ENCODE data around the gene BLM. TPM values are rescaled to one million over a fixed set of nuclear protein-coding genes. Genes with fewer than 3 reads are reported as not detected.

The BLM gene
- total RNA-seq, 1 donor from 2014 or later, result 44.8 TPM

GRCh38 chr15:90677807-90678790, 39.0 kb upstream of the BLM start:
- H3K9me3 Mint-ChIP-seq, result peaks cover 3% of the 10 kb centered on the region

GRCh38 chr15:90679959-90680358, 37.2 kb upstream of the BLM start:
- Mint-ChIP-seq H3K27ac (ENCODE audit: unreplicated experiment) (no peak overlapping the region), H3K27me3 (ENCODE audit: low read depth) (no peaks in the 10 kb centered on the region), H3K4me1 (no peaks in the 10 kb centered on the region), H3K36me3 (ENCODE audit: low read depth) (peaks cover 6% of the 10 kb centered on the region), H3K9me3 (peaks cover 3% of the 10 kb centered on the region), H3K4me3 (no peak overlapping the region)
- no peak for DNase-seq (ENCODE audit: low read depth, low spot score)
- no peak for TF ChIP-seq CTCF (conservative IDR thresholded peaks at IDR 0.05)

More at GRCh38 chr15:90677807-90678790, 39.0 kb upstream of the BLM start:
- H3K27me3 Mint-ChIP-seq (ENCODE audit: low read depth), result no peaks in the 10 kb centered on the region
- H3K27ac Mint-ChIP-seq (ENCODE audit: unreplicated experiment), result no peak overlapping the region
- TF ChIP-seq CTCF (conservative IDR thresholded peaks at IDR 0.05), result no peak
- H3K4me3 Mint-ChIP-seq, result no peak overlapping the region
- H3K4me1 Mint-ChIP-seq, result no peaks in the 10 kb centered on the region
- DNase-seq (ENCODE audit: low read depth, low spot score), result no peak
- H3K36me3 Mint-ChIP-seq (ENCODE audit: low read depth), result peaks cover 6% of the 10 kb centered on the region

GRCh38 chr15:90680371-90680935, 36.7 kb upstream of the BLM start:
- Mint-ChIP-seq H3K27me3 (ENCODE audit: low read depth) (no peaks in the 10 kb centered on the region), H3K4me1 (no peaks in the 10 kb centered on the region), H3K9me3 (peaks cover 3% of the 10 kb centered on the region), H3K27ac (ENCODE audit: unreplicated experiment) (peak overlapping the region; percentile 58), H3K4me3 (no peak overlapping the region), H3K36me3 (ENCODE audit: low read depth) (peaks cover 6% of the 10 kb centered on the region)
- no peak for TF ChIP-seq CTCF (conservative IDR thresholded peaks at IDR 0.05)
- DNase-seq (ENCODE audit: low read depth, low spot score), result no peak

GRCh38 chr15:90681056-90681455, 36.1 kb upstream of the BLM start:
- no peak overlapping the region for H3K4me3 Mint-ChIP-seq
- TF ChIP-seq CTCF (conservative IDR thresholded peaks at IDR 0.05), result no peak
- H3K36me3 Mint-ChIP-seq (ENCODE audit: low read depth), result peaks cover 6% of the 10 kb centered on the region
- H3K27ac Mint-ChIP-seq (ENCODE audit: unreplicated experiment), result no peak overlapping the region
- DNase-seq (ENCODE audit: low read depth, low spot score), result no peak
- H3K9me3 Mint-ChIP-seq, result peaks cover 3% of the 10 kb centered on the region
- no peaks in the 10 kb centered on the region for H3K27me3 Mint-ChIP-seq (ENCODE audit: low read depth)
- H3K4me1 Mint-ChIP-seq, result no peaks in the 10 kb centered on the region

GRCh38 chr15:90681480-90681879, 35.7 kb upstream of the BLM start:
- peaks cover 3% of the 10 kb centered on the region for H3K9me3 Mint-ChIP-seq
- no peak for TF ChIP-seq CTCF (conservative IDR thresholded peaks at IDR 0.05)
- no peak for DNase-seq (ENCODE audit: low read depth, low spot score)
- H3K4me3 Mint-ChIP-seq, result no peak overlapping the region
- H3K27ac Mint-ChIP-seq (ENCODE audit: unreplicated experiment), result no peak overlapping the region
- no peaks in the 10 kb centered on the region for H3K4me1 Mint-ChIP-seq
- no peaks in the 10 kb centered on the region for H3K27me3 Mint-ChIP-seq (ENCODE audit: low read depth)
- H3K36me3 Mint-ChIP-seq (ENCODE audit: low read depth), result peaks cover 6% of the 10 kb centered on the region

All from neural crest cell (in vitro differentiated cells).